HG02884 (cell line): ENCODE results near the gene RASGRF1.

Experiments used
- ATAC-seq: cut with Tn5 transposase; IDR thresholded peaks from one replicate; pipeline ENCODE4 v1.9.1; 2021; ENCODE audit warnings: mild to moderate bottlenecking, moderate library complexity; ENCODE audit not compliant: unreplicated experiment

Gene RASGRF1

GRCh38 chr15:78989701-78990240 is 100.8 kb downstream of the RASGRF1 start:
- no peak for ATAC-seq

GRCh38 chr15:78988361-78988911 is 102.1 kb downstream of the RASGRF1 start:
- no peak for ATAC-seq

GRCh38 chr15:78987556-78988360 is 102.8 kb downstream of the RASGRF1 start:
- no peak for ATAC-seq

DNA sequence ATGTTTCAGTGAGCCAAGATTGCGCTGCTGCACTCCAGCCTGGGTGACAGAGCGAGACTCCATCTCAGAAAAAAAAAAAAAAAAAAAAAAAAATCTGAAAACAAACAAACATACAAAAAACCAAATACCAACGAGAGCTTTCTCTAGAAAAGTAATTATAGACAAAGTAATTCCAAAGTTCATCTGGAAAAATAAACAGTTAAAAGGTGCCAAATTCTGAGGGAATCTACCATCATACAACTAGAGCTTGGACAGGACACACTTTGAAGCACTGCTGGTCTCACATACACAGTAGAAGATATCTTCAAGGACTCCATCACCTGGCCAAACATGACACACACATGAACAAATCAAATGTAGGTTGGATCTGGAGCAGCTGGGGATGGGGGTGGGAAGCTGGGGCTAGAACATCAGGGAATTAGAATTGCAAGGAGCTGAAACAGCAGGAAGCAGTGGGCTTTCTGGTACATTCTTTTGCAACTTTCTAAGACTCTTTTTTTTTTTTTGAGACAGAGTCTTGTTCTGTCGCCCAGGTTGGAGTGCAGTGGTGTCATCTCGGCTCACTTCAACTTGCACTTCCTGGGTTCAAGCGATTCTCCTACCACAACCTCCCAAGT is 104.6 kb downstream of the RASGRF1 start:
- ATAC-seq, result no peak

- ATAC-seq, result no peak
Measured at GRCh38 chr15:78984041-78984440, 106.5 kb downstream of the RASGRF1 start.

GRCh38 chr15:78983146-78983918 is 107.2 kb downstream of the RASGRF1 start:
- no peak for ATAC-seq

DNA sequence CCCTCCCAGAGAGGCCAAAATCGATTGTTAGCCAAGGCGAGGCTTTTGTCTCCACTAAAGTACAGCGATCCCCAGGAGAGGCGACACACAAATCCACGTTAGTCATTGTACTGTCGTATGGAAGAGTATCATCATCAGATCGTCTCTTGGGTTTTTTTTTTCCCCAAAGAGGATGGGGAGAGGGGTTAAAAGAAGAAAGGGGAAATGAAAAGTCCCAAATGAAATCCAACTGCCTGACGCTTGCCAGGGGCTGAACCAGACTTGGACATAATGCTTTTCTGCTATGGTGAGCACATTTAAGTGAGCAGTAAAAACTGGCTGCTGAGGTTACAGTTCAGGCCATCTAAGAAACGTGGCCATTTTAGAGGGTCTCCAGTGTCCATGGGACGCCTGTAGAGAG is 107.8 kb downstream of the RASGRF1 start:
- no peak for ATAC-seq

GRCh38 chr15:78981532-78982313 is 108.9 kb downstream of the RASGRF1 start:
- ATAC-seq, result no peak

DNA sequence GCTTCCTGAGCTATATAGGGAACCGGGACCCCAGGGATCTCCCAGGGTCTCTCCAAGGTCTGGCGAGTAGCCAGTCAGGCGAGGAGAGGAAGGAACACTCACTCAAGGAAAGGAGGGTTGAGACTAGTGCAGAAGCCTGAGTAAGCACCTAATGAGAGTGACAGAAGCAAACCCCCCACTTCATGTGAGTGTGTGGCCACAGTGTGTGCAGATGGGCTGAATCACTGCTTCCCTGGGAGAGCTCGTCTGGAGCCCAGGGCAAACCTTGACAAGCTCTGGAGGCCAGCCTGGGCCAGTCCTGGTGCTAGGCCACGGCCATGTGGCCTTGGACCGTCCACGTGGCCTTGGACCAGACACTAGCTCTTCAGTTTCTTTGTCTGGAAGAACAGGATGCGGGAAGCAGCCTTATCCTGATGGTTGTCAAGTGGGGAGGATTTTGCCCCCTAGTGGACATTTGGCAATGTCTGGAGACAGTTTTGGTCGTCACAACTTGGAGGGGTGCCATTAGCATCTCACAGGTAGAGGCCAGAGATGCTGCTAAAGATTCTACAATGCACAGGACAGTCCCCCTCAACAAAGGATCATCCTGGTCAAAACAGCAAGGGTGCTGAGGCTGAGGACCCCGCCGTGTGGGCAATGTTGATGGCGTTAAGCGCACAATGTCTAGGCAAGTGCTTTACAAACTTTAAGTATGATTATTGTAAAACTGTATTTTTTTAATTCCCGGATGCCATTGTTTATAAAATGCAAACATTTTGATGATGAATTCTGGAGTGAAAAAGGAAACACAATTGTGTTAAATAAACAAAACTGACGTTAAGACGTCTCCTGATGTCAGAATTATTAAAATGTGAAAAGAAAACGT is 110.9 kb downstream of the RASGRF1 start:
- no peak for ATAC-seq

DNA sequence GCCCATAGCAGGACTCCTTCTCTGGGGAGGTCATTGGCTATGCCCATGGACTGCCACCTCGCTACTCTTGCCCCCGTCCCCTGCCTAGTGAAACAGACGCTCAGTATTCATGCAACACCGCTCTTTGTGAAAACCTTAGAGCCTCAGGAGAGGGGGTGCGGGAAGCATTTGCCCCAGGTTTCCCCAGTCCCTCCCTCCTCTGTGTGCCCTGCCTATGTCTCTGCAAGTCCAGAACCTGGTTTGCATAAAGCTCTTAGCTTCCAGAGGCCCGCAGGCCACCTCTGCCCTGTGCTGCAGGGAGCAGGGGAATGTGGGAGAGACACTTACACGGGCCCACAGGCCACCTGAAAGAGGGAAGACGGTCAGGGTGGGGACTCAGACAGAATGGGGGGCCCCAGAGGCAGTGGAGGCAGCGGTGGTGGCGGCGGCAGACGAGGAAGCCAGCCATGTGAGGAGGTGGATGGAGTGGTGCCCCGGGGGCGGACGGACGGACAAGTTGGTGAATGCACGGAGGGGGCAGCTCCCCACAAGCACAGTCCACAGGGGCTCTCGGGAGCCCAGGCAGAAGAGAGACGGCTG is 111.9 kb downstream of the RASGRF1 start:
- ATAC-seq, result no peak

DNA sequence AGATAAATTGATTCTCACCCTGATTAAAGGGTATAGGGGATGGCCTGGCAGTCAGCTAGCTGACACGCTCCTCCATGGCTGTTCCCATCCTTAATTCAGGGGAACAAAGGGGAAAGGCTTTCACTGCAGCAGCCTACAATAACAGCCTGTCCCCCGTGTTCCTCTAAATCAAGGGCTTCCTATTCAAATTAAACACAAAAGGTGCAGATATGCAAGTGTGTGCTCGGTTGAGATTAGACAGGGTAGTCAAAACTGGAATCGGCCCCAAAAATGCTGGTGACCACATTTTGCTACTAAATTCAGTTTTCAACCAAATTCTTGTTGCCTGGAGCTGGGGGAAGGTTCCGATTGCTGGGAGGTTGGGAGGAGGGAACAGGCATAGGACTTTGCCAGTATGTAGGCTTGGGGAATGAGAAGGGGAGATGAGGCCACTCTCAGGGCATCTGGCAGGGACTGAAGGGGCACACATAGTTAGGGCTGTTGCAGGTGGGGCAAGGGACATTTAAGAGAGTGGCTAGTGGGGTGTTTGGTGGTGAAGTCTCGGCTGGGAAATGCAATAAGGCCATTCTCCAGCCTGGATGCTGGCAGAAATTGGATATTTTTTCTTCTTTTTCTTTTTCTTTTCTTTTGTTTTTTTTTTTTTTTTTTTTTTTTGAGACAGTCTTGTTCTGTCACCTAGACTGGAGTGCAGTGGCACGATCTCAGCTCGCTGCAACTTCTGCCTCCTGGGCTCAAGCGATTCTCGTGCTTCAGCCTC is 112.8 kb downstream of the RASGRF1 start:
- peak; percentile 42 for ATAC-seq

GRCh38 chr15:78977091-78977571 is 113.4 kb downstream of the RASGRF1 start:
- ATAC-seq, result peak; percentile 56

- no peak for ATAC-seq
Measured at GRCh38 chr15:78976691-78977090, 113.9 kb downstream of the RASGRF1 start.

GRCh38 chr15:78974272-78974918 is 116.2 kb downstream of the RASGRF1 start:
- ATAC-seq, result no peak

DNA sequence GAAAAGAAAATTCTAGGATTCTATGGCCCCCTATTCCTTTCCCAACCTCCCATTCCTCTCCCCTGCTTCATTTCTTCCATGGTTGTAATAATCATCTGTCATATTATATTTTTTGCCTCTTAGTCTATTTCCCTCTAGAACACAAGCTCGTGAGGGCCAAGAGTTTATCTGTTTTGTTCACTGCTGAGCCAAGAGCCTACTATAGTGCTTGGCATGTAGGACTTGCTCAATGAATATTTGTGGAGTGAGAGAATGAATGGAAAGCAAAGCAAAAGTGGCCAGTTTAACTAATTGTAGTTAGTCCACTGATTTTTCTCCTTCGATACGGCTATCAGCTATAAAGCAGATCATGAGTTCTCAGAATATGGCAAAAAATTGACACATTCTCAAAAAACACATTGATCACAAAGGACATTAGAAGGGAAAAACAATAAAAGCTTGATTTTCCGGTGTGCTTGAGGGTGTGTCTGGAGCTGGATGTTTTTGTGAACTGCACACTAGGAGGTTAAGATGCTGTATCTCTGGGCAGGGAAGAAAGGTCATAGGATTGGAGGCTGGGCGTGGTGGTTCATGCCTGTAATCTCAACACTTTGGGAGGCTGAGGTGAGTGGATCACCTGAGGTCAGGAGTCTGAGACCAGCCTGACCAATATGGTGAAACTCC is 120.8 kb downstream of the RASGRF1 start:
- ATAC-seq, result no peak

DNA sequence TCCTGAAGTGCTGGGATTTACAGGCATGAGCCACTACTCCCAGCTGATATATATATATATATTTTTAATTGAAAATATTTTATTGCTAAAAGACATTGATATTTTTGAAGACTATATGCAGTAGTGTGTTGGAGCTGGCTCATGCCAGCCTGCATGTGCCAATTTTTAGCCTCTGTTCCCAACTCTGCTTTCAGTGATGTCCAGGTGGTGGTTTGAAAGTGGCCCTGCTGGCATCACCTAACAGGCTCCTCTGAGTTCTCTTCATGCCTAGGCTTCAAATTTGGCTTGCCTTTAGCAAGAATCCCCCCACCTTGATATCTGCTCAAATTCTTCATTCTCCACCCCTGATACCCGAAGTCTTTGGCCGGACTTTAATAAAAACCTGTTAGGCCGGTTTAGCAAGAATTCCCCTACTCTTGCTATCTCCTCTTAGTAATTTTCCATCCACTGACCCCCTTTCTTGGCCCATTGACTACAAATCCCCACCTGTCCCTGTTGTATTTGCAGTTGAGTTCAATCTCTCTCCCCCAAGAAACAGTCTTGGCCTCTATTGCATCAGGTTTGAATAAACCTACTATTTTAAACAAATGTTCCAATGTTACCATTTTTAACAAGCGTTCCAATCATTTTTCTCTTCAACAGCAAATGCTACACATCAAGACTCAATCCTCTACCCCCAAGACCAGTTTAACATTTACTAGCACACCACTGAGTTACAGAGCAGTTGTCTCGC is 121.9 kb downstream of the RASGRF1 start:
- no peak for ATAC-seq

- ATAC-seq, result no peak
Measured at GRCh38 chr15:78968114-78968513, 122.5 kb downstream of the RASGRF1 start.
